ENCODE data around the gene TPR. TPM values are rescaled to one million over a fixed set of nuclear protein-coding genes. Genes with fewer than 3 reads are reported as not detected.

TPR gene
- total RNA-seq, 1 donor from 2014 or later = 83.8 TPM

DNA sequence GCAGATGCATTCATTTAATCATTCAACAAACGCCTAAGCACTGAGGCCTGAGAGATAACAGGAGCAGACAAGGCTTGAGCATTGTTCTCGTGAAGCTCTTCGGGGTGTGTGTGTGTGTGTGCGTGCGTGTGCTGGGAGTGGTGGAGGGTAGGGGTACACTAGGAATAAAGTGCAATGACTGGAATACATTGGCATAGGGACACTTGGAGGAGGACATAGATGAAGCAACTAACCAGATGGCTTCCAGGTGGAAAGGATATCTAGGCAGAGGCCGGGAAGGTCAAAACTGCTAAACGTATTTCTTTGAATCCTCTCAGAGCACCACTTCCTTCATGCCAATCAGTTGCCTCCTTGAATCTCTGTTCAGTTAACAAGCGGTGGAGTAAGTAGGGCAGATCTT lies 92.6 kb downstream of the TPR start:
- no peak for FAIRE-seq
- Histone ChIP-seq H3K27ac (ENCODE audit: low read depth, low read length) (no peak overlapping the region), H2AFZ (ENCODE audit: low read depth, low read length) (no peak overlapping the region), H3K4me1 (ENCODE audit: insufficient read depth, low read length) (no peaks in the 10 kb centered on the region), H3K36me3 (ENCODE audit: insufficient read depth, low read length) (no peaks in the 10 kb centered on the region), H3K4me2 (ENCODE audit: low read length) (no peak overlapping the region), H3K27me3 (ENCODE audit: insufficient read depth, low read length) (no peaks in the 10 kb centered on the region), H3K79me2 (ENCODE audit: insufficient read depth, low read length) (no peaks in the 10 kb centered on the region), H4K20me1 (ENCODE audit: insufficient read depth, low read length) (no peaks in the 10 kb centered on the region), H3K9ac (ENCODE audit: low read length) (no peak overlapping the region), H3K4me3 (ENCODE audit: insufficient read depth, low read depth, low read length) (no peak overlapping the region), H3K9me3 (ENCODE audit: insufficient read depth, low read depth, low read length) (no peaks in the 10 kb centered on the region)
- Mint-ChIP-seq H3K36me3 (ENCODE audit: low read depth, unreplicated experiment) (no peaks in the 10 kb centered on the region), H3K9me3 (ENCODE audit: unreplicated experiment) (no peaks in the 10 kb centered on the region), H3K27me3 (ENCODE audit: low read depth, unreplicated experiment) (no peaks in the 10 kb centered on the region), H3K27ac (ENCODE audit: unreplicated experiment) (no peak overlapping the region), H3K4me1 (ENCODE audit: low read depth, unreplicated experiment) (no peaks in the 10 kb centered on the region), H3K4me3 (ENCODE audit: unreplicated experiment) (no peak overlapping the region)
- TF ChIP-seq, protein P1, sequence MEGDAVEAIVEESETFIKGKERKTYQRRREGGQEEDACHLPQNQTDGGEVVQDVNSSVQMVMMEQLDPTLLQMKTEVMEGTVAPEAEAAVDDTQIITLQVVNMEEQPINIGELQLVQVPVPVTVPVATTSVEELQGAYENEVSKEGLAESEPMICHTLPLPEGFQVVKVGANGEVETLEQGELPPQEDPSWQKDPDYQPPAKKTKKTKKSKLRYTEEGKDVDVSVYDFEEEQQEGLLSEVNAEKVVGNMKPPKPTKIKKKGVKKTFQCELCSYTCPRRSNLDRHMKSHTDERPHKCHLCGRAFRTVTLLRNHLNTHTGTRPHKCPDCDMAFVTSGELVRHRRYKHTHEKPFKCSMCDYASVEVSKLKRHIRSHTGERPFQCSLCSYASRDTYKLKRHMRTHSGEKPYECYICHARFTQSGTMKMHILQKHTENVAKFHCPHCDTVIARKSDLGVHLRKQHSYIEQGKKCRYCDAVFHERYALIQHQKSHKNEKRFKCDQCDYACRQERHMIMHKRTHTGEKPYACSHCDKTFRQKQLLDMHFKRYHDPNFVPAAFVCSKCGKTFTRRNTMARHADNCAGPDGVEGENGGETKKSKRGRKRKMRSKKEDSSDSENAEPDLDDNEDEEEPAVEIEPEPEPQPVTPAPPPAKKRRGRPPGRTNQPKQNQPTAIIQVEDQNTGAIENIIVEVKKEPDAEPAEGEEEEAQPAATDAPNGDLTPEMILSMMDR (IDR thresholded peaks at IDR 0.05; ENCODE audit: insufficient read depth, low read depth, low read length) = no peak
- TF ChIP-seq EZH2 (IDR thresholded peaks at IDR 0.05; ENCODE audit: insufficient read depth, low read length) = no peak
- DNase-seq (ENCODE audit: low read depth) = no peak

DNA sequence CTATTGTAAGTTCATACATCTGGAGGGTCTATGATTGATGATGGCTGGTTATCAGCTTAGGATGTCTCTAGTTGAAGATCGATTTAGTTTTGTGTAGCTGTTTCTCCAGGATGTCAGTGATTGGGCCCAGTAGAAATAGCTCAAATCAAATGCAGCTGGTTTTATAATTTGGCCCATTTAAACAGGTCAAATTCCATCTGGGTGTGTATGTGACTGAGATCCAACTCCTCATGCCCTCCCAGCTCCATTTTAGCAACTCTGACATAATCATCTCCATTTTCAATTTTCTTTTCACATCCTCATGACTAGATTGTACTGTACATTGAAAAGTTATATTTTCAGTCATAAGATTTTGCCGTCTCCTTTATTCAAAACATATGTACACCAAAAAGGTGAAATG lies 99.2 kb downstream of the TPR start:
- Histone ChIP-seq H3K9ac (ENCODE audit: low read length) (no peak overlapping the region), H3K4me1 (ENCODE audit: insufficient read depth, low read length) (no peaks in the 10 kb centered on the region), H3K4me2 (ENCODE audit: low read length) (no peak overlapping the region), H2AFZ (ENCODE audit: low read depth, low read length) (no peak overlapping the region), H4K20me1 (ENCODE audit: insufficient read depth, low read length) (no peaks in the 10 kb centered on the region), H3K9me3 (ENCODE audit: insufficient read depth, low read depth, low read length) (no peaks in the 10 kb centered on the region), H3K79me2 (ENCODE audit: insufficient read depth, low read length) (no peaks in the 10 kb centered on the region), H3K27ac (ENCODE audit: low read depth, low read length) (no peak overlapping the region), H3K36me3 (ENCODE audit: insufficient read depth, low read length) (no peaks in the 10 kb centered on the region), H3K4me3 (ENCODE audit: insufficient read depth, low read depth, low read length) (no peak overlapping the region), H3K27me3 (ENCODE audit: insufficient read depth, low read length) (no peaks in the 10 kb centered on the region)
- H3K4me3 Mint-ChIP-seq (ENCODE audit: unreplicated experiment) = no peak overlapping the region
- TF ChIP-seq, protein P1 (IDR thresholded peaks at IDR 0.05; ENCODE audit: insufficient read depth, low read depth, low read length) = no peak
- TF ChIP-seq EZH2 (IDR thresholded peaks at IDR 0.05; ENCODE audit: insufficient read depth, low read length) = no peak
- no peak overlapping the region for H3K27ac Mint-ChIP-seq (ENCODE audit: unreplicated experiment)
- no peaks in the 10 kb centered on the region for H3K27me3 Mint-ChIP-seq (ENCODE audit: low read depth, unreplicated experiment)
- H3K36me3 Mint-ChIP-seq (ENCODE audit: low read depth, unreplicated experiment) = no peaks in the 10 kb centered on the region
- no peaks in the 10 kb centered on the region for H3K9me3 Mint-ChIP-seq (ENCODE audit: unreplicated experiment)
- FAIRE-seq (no peak), DNase-seq (ENCODE audit: low read depth) (no peak)
- H3K4me1 Mint-ChIP-seq (ENCODE audit: low read depth, unreplicated experiment) = no peaks in the 10 kb centered on the region

DNA sequence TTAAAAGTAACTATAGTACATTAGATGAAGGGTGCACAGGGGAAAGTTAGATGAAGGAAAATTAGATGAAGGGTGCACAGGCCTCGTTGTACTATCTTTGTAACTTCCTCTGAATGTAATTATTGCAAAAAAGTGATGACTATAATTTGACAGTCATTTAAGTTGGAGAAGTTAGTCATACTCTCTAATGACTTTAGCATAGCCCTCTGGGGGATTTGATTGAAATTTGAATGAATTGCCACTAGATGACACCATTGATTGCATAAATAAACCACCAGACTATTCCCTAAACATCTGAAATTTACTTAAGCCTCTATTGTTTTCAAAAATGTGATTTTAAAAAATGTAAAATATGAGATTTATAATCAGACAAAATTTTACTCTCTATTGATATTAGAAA lies 102.6 kb downstream of the TPR start:
- Histone ChIP-seq H3K9ac (ENCODE audit: low read length) (no peak overlapping the region), H3K4me3 (ENCODE audit: insufficient read depth, low read depth, low read length) (no peak overlapping the region), H3K79me2 (ENCODE audit: insufficient read depth, low read length) (no peaks in the 10 kb centered on the region), H3K4me2 (ENCODE audit: low read length) (no peak overlapping the region), H3K36me3 (ENCODE audit: insufficient read depth, low read length) (no peaks in the 10 kb centered on the region), H2AFZ (ENCODE audit: low read depth, low read length) (no peak overlapping the region), H3K4me1 (ENCODE audit: insufficient read depth, low read length) (no peaks in the 10 kb centered on the region), H3K27ac (ENCODE audit: low read depth, low read length) (no peak overlapping the region), H3K27me3 (ENCODE audit: insufficient read depth, low read length) (no peaks in the 10 kb centered on the region), H3K9me3 (ENCODE audit: insufficient read depth, low read depth, low read length) (no peaks in the 10 kb centered on the region), H4K20me1 (ENCODE audit: insufficient read depth, low read length) (no peaks in the 10 kb centered on the region)
- FAIRE-seq (no peak), DNase-seq (ENCODE audit: low read depth) (no peak)
- no peaks in the 10 kb centered on the region for H3K4me1 Mint-ChIP-seq (ENCODE audit: low read depth, unreplicated experiment)
- no peak overlapping the region for H3K27ac Mint-ChIP-seq (ENCODE audit: unreplicated experiment)
- no peaks in the 10 kb centered on the region for H3K27me3 Mint-ChIP-seq (ENCODE audit: low read depth, unreplicated experiment)
- TF ChIP-seq, protein P1 (IDR thresholded peaks at IDR 0.05; ENCODE audit: insufficient read depth, low read depth, low read length) = no peak
- no peak for TF ChIP-seq EZH2 (IDR thresholded peaks at IDR 0.05; ENCODE audit: insufficient read depth, low read length)
- H3K36me3 Mint-ChIP-seq (ENCODE audit: low read depth, unreplicated experiment) = no peaks in the 10 kb centered on the region
- peaks cover 2% of the 10 kb centered on the region for H3K9me3 Mint-ChIP-seq (ENCODE audit: unreplicated experiment)
- no peak overlapping the region for H3K4me3 Mint-ChIP-seq (ENCODE audit: unreplicated experiment)

All from astrocyte (in vitro differentiated cells and primary cell).